Brain pericyte (primary cell): Measurements from ENCODE around the gene APBA2.
"Not testable (repeated sequence)": the region's sequence is repeated elsewhere in the genome, so short reads cannot be mapped to it uniquely, and the experiment has no call there.

Source experiments
- DNase-seq: peaks from one replicate; pipeline ENCODE4 v3.0.0-alpha.2; 2012; ENCODE audit warnings: low read depth, low spot score

Gene APBA2

GRCh38 chr15:29035336-29036285 lies 149.8 kb downstream of the APBA2 start:
- no peak for DNase-seq

GRCh38 chr15:29037997-29038705 lies 152.4 kb downstream of the APBA2 start:
- DNase-seq = no peak

GRCh38 chr15:29039466-29040369 lies 153.9 kb downstream of the APBA2 start:
- no peak for DNase-seq

GRCh38 chr15:29040370-29040751 lies 154.6 kb downstream of the APBA2 start:
- no peak for DNase-seq

- no peak for DNase-seq
Measured at GRCh38 chr15:29043736-29044502, 158.1 kb downstream of the APBA2 start.

GRCh38 chr15:29044503-29044901 lies 158.7 kb downstream of the APBA2 start:
- no peak for DNase-seq

- not testable (repeated sequence) for DNase-seq
Measured at GRCh38 chr15:29045161-29045560, 159.4 kb downstream of the APBA2 start.

- DNase-seq = no peak
Measured at GRCh38 chr15:29045717-29046116, 159.9 kb downstream of the APBA2 start.

GRCh38 chr15:29046281-29046810 lies 160.6 kb downstream of the APBA2 start:
- no peak for DNase-seq

- DNase-seq = no peak
Measured at GRCh38 chr15:29046977-29047376, 161.2 kb downstream of the APBA2 start.

GRCh38 chr15:29048011-29048410 lies 162.2 kb downstream of the APBA2 start:
- DNase-seq = no peak

- DNase-seq = no peak
Measured at GRCh38 chr15:29050870-29051269, 165.1 kb downstream of the APBA2 start.

- DNase-seq = no peak
Measured at GRCh38 chr15:29051422-29051821, 165.6 kb downstream of the APBA2 start.

GRCh38 chr15:29053006-29053405 lies 167.2 kb downstream of the APBA2 start:
- no peak for DNase-seq

GRCh38 chr15:29053661-29054131 lies 167.9 kb downstream of the APBA2 start:
- no peak for DNase-seq

GRCh38 chr15:29054171-29055045 lies 168.6 kb downstream of the APBA2 start:
- DNase-seq = no peak

- DNase-seq = no peak
Measured at GRCh38 chr15:29055876-29056275, 170.1 kb downstream of the APBA2 start.

- no peak for DNase-seq
Measured at GRCh38 chr15:29056839-29057450, 171.2 kb downstream of the APBA2 start.

- no peak for DNase-seq
Measured at GRCh38 chr15:29057856-29058255, 172.1 kb downstream of the APBA2 start.
